H1 (cell line): ENCODE results near the gene TMEM126B. TPM values are rescaled to one million over a fixed set of nuclear protein-coding genes. Genes with fewer than 3 reads are reported as not detected.
A peak's percentile ranks its signal among the peaks of the same experiment; 100 is the strongest.

Experiments used
- CTCF ChIA-PET: fragments of 300-600 bp; sonication (Branson Sonifier 250); formaldehyde crosslinking; loops from one replicate; lab custom pipeline; 2021; ENCODE audit not compliant: partially characterized antibody; lab: Charles Lee
- POLR2A ChIA-PET: fragments of 300-600 bp; sonication (Branson Sonifier 250); formaldehyde crosslinking; loops from one replicate; lab custom pipeline; 2021; ENCODE audit warnings: inconsistent platforms; ENCODE audit not compliant: partially characterized antibody; lab: Charles Lee
- DNase-seq, 2 experiments: peaks; one replicate each; pipeline versions ENCODE4 v3.0.0 to v3.0.0-alpha.2; 2010 to 2022; ENCODE audit warnings: low spot score in 2 of 2, low read depth in 1 of 2, mixed read lengths in 1 of 2
- FAIRE-seq: peaks from 2 replicates; lab custom pipeline; 2011; peaks lifted over from hg19 to GRCh38; lab: Jason Lieb, UNC
- H2AFZ ChIP-seq: 2 replicates; pipeline ENCODE4 v1.8.1; 2012; ENCODE audit warnings: low read length, inconsistent platforms
- H2AK5ac ChIP-seq: 2 replicates; pipeline ENCODE4 v1.6.1; 2013; ENCODE audit warnings: low read depth, low read length
- H2BK120ac ChIP-seq: replicated peaks from 2 replicates; pipeline ENCODE3; 2013; ENCODE audit warnings: low read depth, low read length, inconsistent platforms
- H2BK12ac ChIP-seq: 2 replicates; pipeline ENCODE4 v1.6.1; 2013; ENCODE audit warnings: low read depth, low read length
- H2BK15ac ChIP-seq: 2 replicates; pipeline ENCODE4 v1.6.1; 2013; ENCODE audit warnings: low read length
- H2BK20ac ChIP-seq: 2 replicates; pipeline ENCODE4 v1.6.1; 2013; ENCODE audit warnings: low read length
- H2BK5ac ChIP-seq: 2 replicates; pipeline ENCODE4 v1.6.1; 2013; ENCODE audit warnings: low read depth, low read length
- H3K14ac ChIP-seq: 2 replicates; pipeline ENCODE4 v1.6.1; 2013; ENCODE audit warnings: inconsistent platforms; ENCODE audit not compliant: insufficient read length
- H3K18ac ChIP-seq: 2 replicates; pipeline ENCODE4 v1.6.1; 2013; ENCODE audit warnings: low read length; ENCODE audit errors: extremely low read depth
- H3K23ac ChIP-seq: 2 replicates; pipeline ENCODE4 v1.6.1; 2013; ENCODE audit warnings: inconsistent platforms; ENCODE audit not compliant: insufficient read length
- H3K23me2 ChIP-seq: 2 replicates; pipeline ENCODE4 v1.6.1; 2013; ENCODE audit warnings: low read depth, low read length
- H3K27ac ChIP-seq: 2 replicates; pipeline ENCODE4 v1.6.1; 2011; ENCODE audit warnings: low read depth, low read length, inconsistent platforms
- H3K27me3 ChIP-seq, 4 experiments: replicated peaks in 1 of 4; 1 replicate in 1 of 4; 2 replicates in 3 of 4; pipeline versions ENCODE4 v1.6.1 to v1.8.1; 2011 to 2013; ENCODE audit warnings: low read length in 3 of 4, mild to moderate bottlenecking in 3 of 4, inconsistent platforms in 2 of 4, mixed read lengths in 2 of 4, moderate library complexity in 1 of 4; ENCODE audit not compliant: control insufficient read depth in 3 of 4, insufficient read depth in 3 of 4; ENCODE audit errors: extremely low read depth in 1 of 4
- H3K36me3 ChIP-seq, 4 experiments: 2 replicates each; pipeline versions ENCODE4 v1.6.1 to v1.8.1; 2011 to 2013; ENCODE audit warnings: mild to moderate bottlenecking in 4 of 4, low read length in 3 of 4, moderate library complexity in 2 of 4, control low read depth in 1 of 4, inconsistent platforms in 1 of 4; ENCODE audit not compliant: insufficient read depth in 4 of 4, control insufficient read depth in 2 of 4
- H3K4ac ChIP-seq: replicated peaks from 2 replicates; pipeline ENCODE3; 2013; ENCODE audit warnings: low read length, low read depth, mixed read lengths, inconsistent platforms; ENCODE audit not compliant: insufficient read length
- H3K4me1 ChIP-seq, 4 experiments: replicated peaks in 1 of 4; 1 replicate in 1 of 4; 2 replicates in 3 of 4; pipeline versions ENCODE4 v1.6.1 to v1.8.1; 2011 to 2013; ENCODE audit warnings: low read length in 3 of 4, inconsistent platforms in 2 of 4, mixed read lengths in 1 of 4; ENCODE audit not compliant: insufficient read depth in 4 of 4, control insufficient read depth in 3 of 4
- H3K4me2 ChIP-seq, 2 experiments: 2 replicates each; pipeline versions ENCODE4 v1.6.1 to v1.8.1; 2011 to 2013; ENCODE audit warnings: low read depth in 2 of 2, low read length in 2 of 2, control low read depth in 1 of 2, inconsistent platforms in 1 of 2, mild to moderate bottlenecking in 1 of 2; ENCODE audit not compliant: insufficient read depth in 1 of 2
- H3K4me3 ChIP-seq, 4 experiments: fragments of 200-600, 300-600 bp in 1 of 4; sonication (generic), shearing (Covaris generic), sonication (Bioruptor Twin) in 1 of 4; 2 replicates each; pipeline versions ENCODE4 v1.5.1 to v1.8.1; 2011 to 2016; ENCODE audit warnings: low read length in 4 of 4, low read depth in 3 of 4, control low read depth in 2 of 4, inconsistent platforms in 2 of 4, mild to moderate bottlenecking in 2 of 4, mixed read lengths in 1 of 4, moderate library complexity in 1 of 4; ENCODE audit not compliant: insufficient read depth in 2 of 4; ENCODE audit errors: extremely low read depth in 1 of 4
- H3K56ac ChIP-seq: replicated peaks from 2 replicates; pipeline ENCODE3; 2013; ENCODE audit warnings: low read depth, mild to moderate bottlenecking, mixed read lengths, low read length, inconsistent platforms; ENCODE audit not compliant: insufficient read length
- H3K79me1 ChIP-seq: 2 replicates; pipeline ENCODE4 v1.6.1; 2013; ENCODE audit warnings: low read depth, low read length, control low read depth
- H3K79me2 ChIP-seq, 2 experiments: 2 replicates each; pipeline versions ENCODE4 v1.6.1 to v1.8.1; 2012 to 2013; ENCODE audit warnings: low read length in 2 of 2, mild to moderate bottlenecking in 2 of 2, inconsistent platforms in 1 of 2; ENCODE audit not compliant: insufficient read depth in 2 of 2, control insufficient read depth in 1 of 2
- H3K9ac ChIP-seq, 4 experiments: replicated peaks in 1 of 4; 1 replicate in 1 of 4; 2 replicates in 3 of 4; pipeline versions ENCODE4 v1.6.1 to v1.8.1; 2011 to 2013; ENCODE audit warnings: low read depth in 3 of 4, low read length in 3 of 4, control low read depth in 2 of 4, mild to moderate bottlenecking in 2 of 4, moderate library complexity in 2 of 4, inconsistent platforms in 1 of 4; ENCODE audit errors: extremely low read depth in 1 of 4
- H3K9me3 ChIP-seq, 2 experiments: 2 replicates each; pipeline versions ENCODE4 v1.6.1 to v1.8.1; 2012 to 2013; ENCODE audit warnings: mild to moderate bottlenecking in 2 of 2, moderate library complexity in 2 of 2, control low read depth in 1 of 2, inconsistent platforms in 1 of 2, low read depth in 1 of 2, low read length in 1 of 2, mixed read lengths in 1 of 2; ENCODE audit not compliant: insufficient read depth in 2 of 2
- H4K20me1 ChIP-seq, 2 experiments: replicated peaks in 1 of 2; 2 replicates each; pipeline versions ENCODE3 to v1.8.1; 2011 to 2013; ENCODE audit warnings: inconsistent platforms in 2 of 2, low read length in 2 of 2, mild to moderate bottlenecking in 1 of 2; ENCODE audit not compliant: insufficient read depth in 2 of 2, control insufficient read depth in 1 of 2
- H4K5ac ChIP-seq: 2 replicates; pipeline ENCODE4 v1.6.1; 2013; ENCODE audit warnings: low read length, low read depth, mixed read lengths, inconsistent platforms; ENCODE audit not compliant: insufficient read length
- H4K8ac ChIP-seq: 2 replicates; pipeline ENCODE4 v1.8.0; 2013; ENCODE audit warnings: mild to moderate bottlenecking, moderate library complexity, low read length, inconsistent platforms; ENCODE audit not compliant: insufficient read depth; ENCODE audit errors: extremely low read depth
- H4K91ac ChIP-seq: replicated peaks from 2 replicates; pipeline ENCODE3; 2013; ENCODE audit warnings: low read length, mixed read lengths, inconsistent platforms; ENCODE audit not compliant: insufficient read length
- HDAC2 ChIP-seq, 2 experiments: fragments of 300-600 bp in 1 of 2; sonication (generic) in 1 of 2; IDR thresholded peaks; 2 replicates each; pipeline ENCODE4 v1.6.1; 2011 to 2012; ENCODE audit warnings: low read depth in 2 of 2, low read length in 2 of 2, mild to moderate bottlenecking in 2 of 2, moderate library complexity in 2 of 2, borderline replicate concordance in 1 of 2, inconsistent platforms in 1 of 2
- HDAC6 ChIP-seq: IDR thresholded peaks from one replicate; pipeline ENCODE4 v1.7.1; 2012; ENCODE audit warnings: low read depth, mild to moderate bottlenecking, inconsistent platforms, low read length, moderate library complexity
- NANOG ChIP-seq: IDR thresholded peaks from 2 replicates; pipeline ENCODE4 v1.6.1; 2011; ENCODE audit warnings: low read length, low read depth, mild to moderate bottlenecking, inconsistent platforms; ENCODE audit not compliant: insufficient read depth, poor library complexity, severe bottlenecking
- TEAD4 ChIP-seq: IDR thresholded peaks from 2 replicates; pipeline ENCODE4 v1.6.1; 2012; ENCODE audit warnings: low read depth, low read length, inconsistent platforms, mixed read lengths
- WGBS, 2 experiments: shearing (Covaris generic) in 1 of 2; methylation state at CpG; one replicate each; pipeline versions ENCODE4 v1.1.6 to v1.1.7; 2013 to 2015; ENCODE audit warnings: low lambda C conversion rate in 2 of 2, mixed read lengths in 2 of 2, inconsistent platforms in 1 of 2, low coverage in 1 of 2, missing lambda C conversion rate in 1 of 2; ENCODE audit not compliant: insufficient replicate concordance in 2 of 2, insufficient coverage in 1 of 2, insufficient read length in 1 of 2; ENCODE audit errors: extremely low coverage in 1 of 2, missing lambda C conversion rate in 1 of 2; 5-methylcytosine and 5-hydroxymethylcytosine counted together
- polyA plus RNA-seq, 7 experiments: library from polyadenylated mRNA; depleted of rRNA in 3 of 7; stranded (reverse) in 5 of 7; unstranded in 2 of 7; fragments of >200 nt in 5 of 7; fragments of 200-250 nt in 2 of 7; gene quantifications; 1 replicate in 5 of 7; 2 replicates in 1 of 7; 4 replicates in 1 of 7; pipeline versions ENCODE4 v1.2.1 to v1.2.3, GENCODE V29; 2011 to 2013; ENCODE audit warnings: missing spikeins in 2 of 7, mixed read lengths in 2 of 7
- total RNA-seq: library from RNA; stranded (reverse); fragmentation: NEBNext Ultra II Directional; extraction: Animal tissue kit (Norgen Biotek cat#: 25700); gene quantifications from 2 replicates; pipeline ENCODE4 v1.2.1, GENCODE V29; 2021

The TMEM126B gene
- total and polyA plus RNA-seq, 2 of the 8 experiments (the other 6 are each of a cell fraction or from before 2014, with no cell fraction given), result 85.6 to 101 TPM

GRCh38 chr11:85672105-85672902 is 43.9 kb downstream of the TMEM126B start:
- Histone ChIP-seq H3K4ac (no peak overlapping the region), H4K91ac (no peak overlapping the region), H3K79me1 (no peaks in the 10 kb centered on the region)

More at GRCh38 chr11:85672105-85672902, 43.9 kb downstream of the TMEM126B start:
- Histone ChIP-seq H2AFZ (no peak overlapping the region), H3K4me2 (no peak overlapping the region), H3K36me3 (no peaks in the 10 kb centered on the region), H3K18ac (no peak overlapping the region), H4K8ac (no peak overlapping the region)
- 82% methylated on average over 8 of the region's 8 CpGs; no CpG with 5 or more reads in 1 of the 2 experiments for WGBS, 2 experiments
- no peak for FAIRE-seq
- CTCF ChIA-PET, result no interaction called here
- TF ChIP-seq HDAC6, result no peak
- TF ChIP-seq NANOG, result no peak
- TF ChIP-seq HDAC2 (IDR thresholded peaks at IDR 0.05; ENCODE audit: borderline replicate concordance in 1 of 2, low read depth in 2 of 2, low read length in 2 of 2), result no peak
- peak; percentile 47; the same call in 1 of the 2 replicates for TF ChIP-seq TEAD4
- TF ChIP-seq, all 59 proteins: peak for 1
- no peak overlapping the region for H2BK15ac ChIP-seq
- H3K4me3 ChIP-seq, result no peak overlapping the region
- no peak overlapping the region for H3K56ac ChIP-seq
- DNase-seq, result no peak
- H4K20me1 ChIP-seq, result no peaks in the 10 kb centered on the region
- no peak overlapping the region for H2BK12ac ChIP-seq
- no peaks in the 10 kb centered on the region for H3K79me2 ChIP-seq
- H3K9me3 ChIP-seq, result peaks cover 7 to 8% of the 10 kb centered on the region in 2 experiments; a peak in 2 of 4 replicates
- no peak overlapping the region for H2BK120ac ChIP-seq
- peaks cover 0 to 2% (median 0%) of the 10 kb centered on the region in 4 experiments; a peak in 2 of 7 replicates for H3K4me1 ChIP-seq
- H2AK5ac ChIP-seq, result no peak overlapping the region
- H3K23me2 ChIP-seq, result no peaks in the 10 kb centered on the region
- no peak overlapping the region for H3K14ac ChIP-seq
- no peak overlapping the region for H3K27ac ChIP-seq
- H3K27me3 ChIP-seq, result peaks cover 0 to 6% (median 2%) of the 10 kb centered on the region in 4 experiments; a peak in 4 of 7 replicates
- POLR2A ChIA-PET, result interaction anchor here (1.0 kb wide), 1 partner anchor 9 kb away, joined by 4 read pairs; no protein-coding TSS in a partner anchor
- H3K23ac ChIP-seq, result no peak overlapping the region
- no peak overlapping the region for H3K9ac ChIP-seq
- H2BK20ac ChIP-seq, result no peak overlapping the region
- no peak overlapping the region for H4K5ac ChIP-seq
- H2BK5ac ChIP-seq, result no peak overlapping the region
